Femur (tissue), 1 donor: Measurements from ENCODE around the gene DNAH6.

Experiments
- DNase-seq: peaks from one replicate; pipeline ENCODE4 v3.0.0-alpha.2; 2017

The DNAH6 gene

DNA sequence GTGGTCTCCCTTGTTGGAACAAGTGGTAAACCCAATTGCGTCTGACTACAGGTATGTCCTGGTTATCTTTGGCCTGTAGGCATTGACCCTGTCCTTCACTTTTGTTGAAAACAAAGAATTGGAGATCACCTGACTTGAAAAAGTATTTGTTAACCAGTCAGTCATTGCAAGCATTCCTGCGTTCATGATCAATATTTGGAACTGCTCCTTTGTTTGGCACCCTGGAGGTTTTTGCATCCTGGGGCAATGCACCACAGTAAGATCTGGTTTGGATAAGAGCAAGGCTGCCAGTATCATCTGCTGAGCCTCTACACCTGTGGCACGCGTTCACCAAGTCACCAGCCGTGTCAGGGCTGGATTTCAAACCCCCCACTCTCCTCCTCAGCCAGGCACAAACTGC, 115.7 kb downstream of the DNAH6 start:
- DNase-seq = no peak

- DNase-seq = no peak
Observed at GRCh38 chr2:84636080-84636971, 120.0 kb downstream of the DNAH6 start.

DNA sequence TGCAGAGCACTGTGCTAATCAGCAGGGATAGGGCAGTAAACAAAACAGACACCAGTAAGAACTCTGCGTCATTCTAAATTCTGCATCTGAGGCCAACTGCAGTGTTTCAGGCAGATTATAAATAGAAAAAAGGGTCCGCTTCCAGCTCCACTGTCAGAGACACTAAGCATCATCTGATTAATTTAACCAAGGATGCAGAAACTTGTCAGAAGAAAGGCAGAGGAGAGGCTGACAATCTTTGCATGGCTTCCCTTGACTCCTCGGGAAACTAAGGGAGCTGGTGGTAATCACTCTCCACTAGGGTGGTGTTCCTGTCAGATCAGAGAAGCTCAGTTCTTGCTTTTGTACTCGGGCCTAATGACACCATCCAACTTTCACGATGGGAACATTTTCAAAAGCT, 123.5 kb downstream of the DNAH6 start:
- DNase-seq = no peak

GRCh38 chr2:84640411-84640810, 124.1 kb downstream of the DNAH6 start:
- no peak for DNase-seq

GRCh38 chr2:84641021-84641420, 124.7 kb downstream of the DNAH6 start:
- no peak for DNase-seq

DNA sequence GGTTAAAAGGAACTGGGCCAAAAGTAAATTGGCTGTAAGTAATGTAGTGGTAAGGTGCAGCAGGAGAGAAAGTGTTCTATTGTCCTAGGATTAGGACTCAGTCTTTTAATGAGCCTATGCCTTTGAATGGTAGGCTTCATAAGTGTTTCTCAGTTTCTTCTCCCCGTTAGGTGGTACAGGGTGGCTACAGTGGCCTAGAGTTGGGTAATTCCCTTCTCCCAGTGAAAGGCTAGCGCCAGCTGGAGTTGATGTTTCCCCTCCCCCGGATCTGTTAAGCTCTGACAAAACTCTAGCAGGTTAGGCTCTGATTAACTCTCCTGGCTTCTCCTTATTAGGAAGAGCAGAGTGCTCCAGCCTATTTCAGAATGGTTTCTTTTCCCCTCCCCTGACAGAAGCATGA, 127.7 kb downstream of the DNAH6 start:
- DNase-seq = no peak

GRCh38 chr2:84646514-84646913, 130.2 kb downstream of the DNAH6 start:
- no peak for DNase-seq

DNA sequence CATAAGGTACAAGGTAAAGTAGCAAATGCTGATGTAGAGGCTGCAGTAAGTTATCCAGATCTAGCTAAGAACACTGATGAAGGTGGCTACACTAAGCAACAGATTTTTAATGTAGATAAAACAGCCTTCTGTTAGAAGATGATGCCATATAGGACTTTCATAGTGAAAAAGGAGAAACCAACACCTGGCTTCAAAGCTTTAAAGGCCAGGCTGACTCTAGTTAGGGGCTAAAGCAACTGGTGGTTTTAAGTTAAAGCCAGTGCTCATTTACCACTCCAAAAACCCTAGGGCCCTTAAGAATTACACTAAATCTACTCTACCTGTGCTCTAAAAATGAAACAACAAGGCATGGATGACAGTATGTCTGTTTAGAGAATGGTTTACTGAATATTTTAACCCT, 131.0 kb downstream of the DNAH6 start:
- no peak for DNase-seq

DNA sequence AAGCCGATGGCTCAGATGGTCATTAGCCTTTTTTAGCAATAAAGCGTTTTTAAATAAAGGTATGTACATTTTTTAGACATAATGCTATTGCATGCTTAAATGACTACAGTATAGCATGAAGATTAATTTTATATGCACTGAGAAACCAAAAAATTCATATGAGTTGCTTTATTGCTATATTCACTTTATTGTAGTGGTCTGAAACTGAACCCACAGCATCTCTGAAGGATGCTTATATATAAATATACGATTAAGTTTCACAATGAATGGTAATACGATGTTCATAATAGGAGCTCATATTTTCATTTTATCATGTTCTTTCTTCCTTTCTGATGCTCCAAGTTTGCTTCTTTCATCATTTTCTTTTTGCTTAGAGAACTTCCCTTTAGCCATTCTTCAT, 132.8 kb downstream of the DNAH6 start:
- DNase-seq = no peak

DNA sequence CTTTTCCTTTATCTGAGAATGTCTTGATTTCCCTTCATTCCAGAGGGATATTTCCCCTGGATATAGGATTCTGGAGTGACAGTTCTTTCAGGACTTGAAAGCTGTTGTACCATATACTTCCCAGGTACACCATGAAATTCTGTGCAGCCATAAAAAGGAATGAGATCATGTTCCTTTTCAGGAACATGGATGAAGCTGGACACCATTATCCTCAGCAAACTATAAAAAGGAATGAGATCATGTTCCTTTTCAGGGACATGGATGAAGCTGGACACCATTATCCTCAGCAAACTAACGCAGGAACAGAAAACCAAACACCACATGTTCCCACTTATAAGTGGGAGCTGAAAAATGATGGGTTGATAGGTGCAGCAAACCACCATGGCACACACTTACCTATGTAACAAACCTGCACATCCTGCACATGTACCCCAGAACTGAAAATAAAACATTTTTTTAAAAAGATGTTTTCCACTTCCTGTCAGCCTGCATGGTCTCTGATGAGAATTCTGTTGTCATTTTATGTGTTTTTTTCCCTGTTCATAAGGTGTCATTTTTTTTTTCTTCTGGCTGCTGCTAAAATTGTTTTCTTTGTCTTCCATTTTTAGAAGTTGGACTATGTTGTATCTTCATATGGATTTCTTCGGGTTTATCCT, 133.3 kb downstream of the DNAH6 start:
- no peak for DNase-seq

GRCh38 chr2:84652431-84652830, 136.1 kb downstream of the DNAH6 start:
- no peak for DNase-seq

- no peak for DNase-seq
Observed at GRCh38 chr2:84653302-84653701, 137.0 kb downstream of the DNAH6 start.

- no peak for DNase-seq
Observed at GRCh38 chr2:84654414-84654813, 138.1 kb downstream of the DNAH6 start.

DNA sequence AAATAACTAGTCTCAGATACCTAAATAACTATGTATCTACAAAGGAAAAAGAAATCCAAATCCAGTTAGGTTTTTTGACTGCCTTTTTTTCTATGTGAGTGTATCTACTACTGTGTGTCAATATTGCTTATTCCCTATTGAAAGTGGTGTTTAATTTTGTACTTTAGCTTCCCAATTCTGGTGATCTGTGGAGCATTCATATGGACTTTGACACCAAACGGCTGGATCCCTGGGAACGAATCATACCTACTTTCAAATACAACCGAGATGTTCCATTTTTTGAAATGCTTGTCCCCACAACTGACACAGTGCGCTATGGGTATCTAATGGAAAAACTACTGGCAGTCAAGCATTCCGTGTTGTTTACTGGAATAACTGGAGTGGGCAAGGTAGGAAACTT, 152.8 kb downstream of the DNAH6 start:
- DNase-seq = no peak

DNA sequence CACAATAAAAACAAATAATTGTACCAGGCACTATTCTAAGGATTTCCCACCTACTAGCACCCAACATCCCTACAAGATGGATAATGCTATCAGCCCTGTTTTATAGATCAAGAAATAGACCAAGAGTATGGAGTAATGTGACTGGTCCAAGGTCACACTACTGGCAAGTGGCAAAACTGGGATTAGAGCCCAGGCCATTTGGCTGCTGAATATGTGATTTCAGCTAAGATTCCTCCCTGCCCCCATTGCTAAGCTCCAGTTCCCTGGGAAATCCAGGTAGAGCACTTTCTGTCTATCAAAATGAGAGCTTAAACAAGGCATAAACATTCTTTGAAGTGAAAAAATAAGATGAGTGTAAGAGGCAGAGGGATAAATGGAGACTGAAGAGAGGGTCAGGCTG, 157.8 kb downstream of the DNAH6 start:
- DNase-seq = no peak

GRCh38 chr2:84674586-84674985, 158.3 kb downstream of the DNAH6 start:
- DNase-seq = no peak

DNA sequence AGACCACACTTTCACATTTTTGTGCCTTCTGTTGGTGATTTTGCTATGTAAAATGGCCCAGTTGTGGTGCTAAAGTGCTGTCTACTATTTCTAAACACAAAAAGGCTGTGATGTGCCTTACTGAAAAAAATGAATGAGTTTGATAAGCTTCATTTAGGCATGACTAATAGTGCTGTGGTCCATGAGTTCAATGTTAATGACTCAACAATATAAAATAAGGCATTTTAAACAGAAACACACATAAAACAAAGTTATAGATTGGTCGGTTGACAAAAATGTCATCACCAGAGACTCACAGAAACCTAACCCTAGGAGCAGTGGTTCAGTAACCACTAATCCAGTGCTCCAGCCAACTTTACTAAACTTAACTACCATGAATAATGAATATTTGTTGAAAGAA, 160.0 kb downstream of the DNAH6 start:
- DNase-seq = no peak

DNA sequence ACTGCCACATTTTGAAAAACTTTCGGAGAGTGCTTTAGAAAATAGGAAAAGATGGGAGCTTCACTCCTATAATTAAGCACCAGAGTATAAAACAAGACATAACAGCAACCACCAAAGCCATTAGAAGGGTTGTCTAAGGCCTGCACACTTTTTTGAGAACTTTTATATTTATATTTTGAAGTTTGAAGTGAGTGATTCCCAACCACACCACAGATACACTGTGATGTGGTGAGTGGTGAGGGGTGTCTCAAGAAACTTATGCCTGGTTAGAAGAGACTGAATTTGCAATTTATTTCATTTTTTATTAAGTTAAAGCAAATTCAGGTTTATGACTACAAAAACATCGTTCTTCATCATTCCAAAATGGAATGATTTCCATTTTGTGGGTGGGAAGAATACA, 161.9 kb downstream of the DNAH6 start:
- DNase-seq = no peak

- DNase-seq = no peak
Observed at GRCh38 chr2:84686783-84687476, 170.6 kb downstream of the DNAH6 start.

- no peak for DNase-seq
Observed at GRCh38 chr2:84687498-84688149, 171.3 kb downstream of the DNAH6 start.

- DNase-seq = no peak
Observed at GRCh38 chr2:84690225-84690624, 173.9 kb downstream of the DNAH6 start.

- no peak for DNase-seq
Observed at GRCh38 chr2:84694088-84694622, 177.9 kb downstream of the DNAH6 start.

GRCh38 chr2:84697895-84698294, 181.6 kb downstream of the DNAH6 start:
- no peak for DNase-seq
